GM19397 (cell line): ENCODE results near the gene FBXL16.
"Not testable (repeated sequence)": the region's sequence is repeated elsewhere in the genome, so short reads cannot be mapped to it uniquely, and the experiment has no call there.

Experiments used
- ATAC-seq: cut with Tn5 transposase; IDR thresholded peaks from one replicate; pipeline ENCODE4 v1.9.1; 2021; ENCODE audit warnings: mild to moderate bottlenecking, moderate library complexity; ENCODE audit not compliant: unreplicated experiment

FBXL16 gene, protein sequence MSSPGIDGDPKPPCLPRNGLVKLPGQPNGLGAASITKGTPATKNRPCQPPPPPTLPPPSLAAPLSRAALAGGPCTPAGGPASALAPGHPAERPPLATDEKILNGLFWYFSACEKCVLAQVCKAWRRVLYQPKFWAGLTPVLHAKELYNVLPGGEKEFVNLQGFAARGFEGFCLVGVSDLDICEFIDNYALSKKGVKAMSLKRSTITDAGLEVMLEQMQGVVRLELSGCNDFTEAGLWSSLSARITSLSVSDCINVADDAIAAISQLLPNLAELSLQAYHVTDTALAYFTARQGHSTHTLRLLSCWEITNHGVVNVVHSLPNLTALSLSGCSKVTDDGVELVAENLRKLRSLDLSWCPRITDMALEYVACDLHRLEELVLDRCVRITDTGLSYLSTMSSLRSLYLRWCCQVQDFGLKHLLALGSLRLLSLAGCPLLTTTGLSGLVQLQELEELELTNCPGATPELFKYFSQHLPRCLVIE

DNA sequence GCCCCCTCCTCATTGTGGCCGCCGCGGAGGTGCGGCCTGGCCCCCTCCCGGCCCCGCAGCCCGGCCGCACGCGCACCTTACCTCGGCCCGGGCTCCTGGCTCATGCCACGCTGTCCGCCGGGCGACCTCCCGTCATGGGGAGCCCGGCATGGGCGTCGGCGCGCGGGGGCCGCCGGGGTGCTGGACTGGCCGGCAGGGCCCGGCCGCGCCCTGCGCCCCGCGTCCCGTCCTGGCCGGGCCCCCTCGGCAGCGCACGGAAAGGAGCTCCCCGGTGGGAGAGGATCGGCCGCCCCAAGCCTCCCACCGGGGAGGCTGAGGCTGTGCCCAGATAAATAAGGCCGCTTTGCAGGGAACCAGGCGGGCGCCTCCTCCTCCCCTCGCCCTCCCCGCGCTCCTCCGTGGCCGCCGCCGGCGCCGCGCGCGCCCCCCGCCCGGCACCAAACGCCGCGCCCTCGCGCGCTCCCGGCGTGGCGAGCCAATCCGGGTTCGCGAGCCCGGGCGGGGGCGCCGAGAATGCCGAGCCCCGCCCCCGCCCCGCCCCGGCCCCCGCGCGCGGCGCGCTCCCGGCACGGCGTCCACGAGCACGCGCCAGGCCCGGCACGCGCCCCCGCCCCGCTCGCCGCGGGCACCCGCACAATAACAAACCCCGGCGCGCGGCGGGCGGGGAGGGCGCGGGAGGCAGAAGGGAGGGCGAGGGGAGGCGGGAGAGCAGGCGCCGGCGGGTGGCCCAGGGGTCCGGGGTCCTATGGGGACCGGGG lies at the start of gene FBXL16:
Gene FBXL16 (minus strand): TSS at position 371 of the 758 bp plus-strand sequence. CDS start 8,396 bp downstream, outside the sequence.
- ATAC-seq = no peak

DNA sequence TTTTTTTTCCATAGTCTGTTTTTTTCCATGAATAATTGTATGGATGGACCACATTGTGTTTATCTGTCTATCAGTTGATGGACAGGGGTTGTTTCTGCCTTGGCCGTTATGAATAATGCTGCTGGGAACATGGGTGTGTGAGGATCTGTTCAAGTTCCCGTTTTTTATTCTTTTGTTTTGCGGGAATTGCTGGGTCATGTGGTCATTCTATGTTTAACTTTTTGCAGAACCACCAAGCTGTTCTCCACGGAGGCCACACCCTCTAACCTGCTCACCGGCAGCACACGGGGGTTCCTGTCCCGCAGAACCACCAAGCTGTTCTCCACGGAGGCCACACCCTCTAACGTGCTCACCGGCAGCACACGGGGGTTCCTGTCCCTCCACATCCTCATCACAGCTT lies 49.1 kb upstream of the FBXL16 start:
- ATAC-seq = no peak

DNA sequence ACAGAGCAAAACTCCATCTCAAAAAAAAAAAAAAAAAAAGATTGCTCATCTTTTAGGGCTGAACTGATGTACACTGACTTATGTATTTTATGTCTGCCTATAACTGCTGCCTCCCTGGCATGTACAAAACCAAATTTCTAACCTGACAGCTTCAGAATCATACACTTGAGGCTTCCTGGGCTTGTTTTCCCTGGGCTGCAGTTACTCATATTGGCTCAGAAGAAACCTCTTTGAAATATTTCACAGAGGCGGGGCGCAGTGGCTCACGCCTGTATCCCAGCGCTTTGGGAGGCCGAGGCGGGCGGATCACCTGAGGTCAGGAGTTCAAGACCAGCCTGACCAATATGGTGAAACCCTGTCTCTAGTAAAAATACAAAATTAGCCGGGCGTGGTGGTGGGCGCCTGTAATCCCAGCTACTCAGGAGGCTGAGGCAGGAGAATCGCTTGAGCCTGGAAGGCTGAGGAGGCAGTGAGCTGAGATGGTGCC lies 48.6 kb upstream of the FBXL16 start:
- not testable (repeated sequence) for ATAC-seq

DNA sequence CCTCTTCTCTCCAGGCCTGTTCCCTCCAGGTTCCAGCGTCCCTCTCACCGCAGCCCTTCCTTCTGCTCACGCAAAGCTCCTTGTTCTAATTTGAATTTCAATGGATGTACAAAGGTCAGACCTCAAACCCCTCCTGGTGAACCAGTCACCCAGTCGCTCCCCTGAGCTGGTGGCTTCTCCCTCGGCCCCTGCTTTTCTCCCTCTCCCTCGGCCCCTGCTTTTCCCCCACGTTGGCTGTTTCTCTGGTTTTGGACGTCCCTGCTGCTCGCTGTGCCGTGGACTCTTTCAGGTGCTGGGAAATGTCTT lies 46.4 kb upstream of the FBXL16 start:
- no peak for ATAC-seq

DNA sequence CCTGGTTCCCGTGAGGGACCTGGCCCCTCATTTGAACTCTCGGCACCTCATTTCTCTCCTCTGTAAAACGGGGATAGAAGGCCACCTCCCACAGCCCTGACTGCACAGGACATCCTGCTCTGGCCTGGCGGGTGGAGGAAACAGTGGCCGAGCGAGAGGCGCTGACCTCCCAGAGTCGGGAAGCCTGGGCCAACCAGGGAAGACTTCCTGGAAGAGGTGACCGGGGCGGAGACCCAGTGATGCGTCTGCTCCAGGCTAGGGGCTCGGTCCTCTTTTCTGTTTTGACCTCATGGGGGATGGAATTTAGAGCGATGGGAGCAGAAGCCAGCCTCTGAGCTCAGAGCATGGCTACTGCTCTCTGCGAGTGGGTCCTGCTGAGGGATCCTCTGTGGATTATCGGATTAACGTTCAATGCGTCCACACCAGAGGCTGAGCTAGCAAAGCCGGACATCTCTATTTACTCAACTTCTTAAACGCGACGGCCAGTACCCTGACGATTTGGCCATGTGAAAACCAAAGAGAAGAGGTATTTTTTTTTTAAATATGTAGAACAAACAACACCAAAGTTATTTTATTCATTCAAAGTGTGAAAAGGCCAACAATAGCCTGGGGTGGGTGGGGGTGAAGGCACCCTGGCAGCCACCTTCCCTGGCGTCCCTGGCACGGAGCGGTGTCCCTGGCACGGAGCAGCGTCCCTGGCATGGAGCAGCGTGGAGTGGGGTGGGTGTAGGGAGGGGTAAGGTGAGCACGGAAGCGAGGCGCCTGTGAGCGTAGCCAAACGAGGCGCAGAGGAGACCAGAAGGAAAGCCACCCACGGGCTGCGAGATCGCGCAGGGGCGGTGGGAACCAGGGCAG lies 45.8 kb upstream of the FBXL16 start:
- no peak for ATAC-seq

DNA sequence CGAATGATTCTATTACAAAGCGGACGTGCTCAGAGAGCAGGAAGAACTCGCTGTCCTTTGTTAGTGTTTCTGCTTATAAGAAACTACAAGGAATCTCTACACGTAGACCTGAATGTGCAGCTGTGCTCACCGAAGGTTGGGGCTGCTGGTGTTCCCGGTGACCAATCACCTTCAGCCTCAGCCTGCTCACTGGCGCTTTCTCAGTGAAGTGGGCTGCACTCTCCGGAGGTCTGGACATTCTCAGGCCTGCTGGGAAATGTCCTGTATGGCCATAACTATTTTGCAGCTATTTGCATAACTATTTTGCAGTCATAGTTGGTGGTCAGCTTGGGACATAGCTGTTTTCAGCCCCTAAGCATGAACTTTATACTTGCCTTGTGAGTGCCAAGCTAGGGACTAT lies 44.9 kb upstream of the FBXL16 start:
- ATAC-seq = no peak

DNA sequence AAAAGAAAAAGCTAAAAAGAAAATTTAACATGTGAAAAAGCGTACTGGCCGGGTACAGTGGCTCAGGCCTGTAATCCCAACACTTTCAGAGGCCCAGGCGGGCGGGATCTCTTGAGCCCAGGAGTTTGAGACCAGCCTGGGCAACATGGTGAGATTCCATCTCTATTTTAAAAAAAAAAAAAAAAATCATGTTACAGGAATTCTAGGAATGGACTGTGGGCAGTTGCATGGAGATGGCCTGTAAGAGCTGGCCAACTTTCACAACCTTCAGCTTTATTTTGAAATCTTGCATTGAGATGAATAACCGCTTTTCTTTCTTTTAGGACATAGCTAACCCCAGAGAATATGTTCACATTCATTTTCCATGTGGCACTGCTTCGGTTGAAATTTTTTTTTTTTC lies 43.4 kb upstream of the FBXL16 start:
- no peak for ATAC-seq

DNA sequence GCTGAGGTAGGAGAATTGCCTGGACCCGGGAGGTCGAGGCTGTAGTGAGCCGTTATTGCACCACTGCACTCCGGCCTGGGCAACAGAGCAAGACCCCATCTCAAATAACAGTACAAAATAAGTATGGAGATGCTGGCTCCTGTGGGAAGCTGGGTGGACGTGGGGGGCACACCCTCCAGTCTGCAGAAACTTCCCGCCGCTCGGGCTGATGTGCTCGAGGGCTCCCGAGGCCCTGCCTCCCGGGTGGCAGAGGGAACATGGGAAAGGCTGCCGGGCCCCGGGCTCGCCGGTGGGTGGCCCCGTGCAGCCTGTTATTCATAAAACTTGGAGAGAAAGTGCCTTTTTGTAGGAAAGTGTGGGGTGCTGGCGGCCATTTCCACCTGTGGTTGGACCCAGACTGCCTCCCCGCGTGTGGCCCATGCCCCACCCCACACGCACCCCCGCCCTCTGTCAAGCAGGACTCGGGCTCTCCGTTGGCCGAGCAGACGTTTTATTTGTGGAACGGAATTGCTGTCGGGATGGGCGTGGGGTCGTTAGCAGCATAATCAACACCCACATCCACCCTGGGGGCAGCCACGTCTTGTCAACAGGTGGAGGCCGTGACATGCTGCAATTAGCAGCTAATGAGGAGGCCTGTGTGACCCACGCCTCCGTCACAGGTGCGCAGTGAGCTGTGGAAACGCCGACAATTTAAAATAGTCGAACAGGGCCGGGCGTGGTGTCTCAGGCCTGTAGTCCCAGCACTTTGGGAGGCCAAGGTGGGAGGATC lies 42.6 kb upstream of the FBXL16 start:
- no peak for ATAC-seq

DNA sequence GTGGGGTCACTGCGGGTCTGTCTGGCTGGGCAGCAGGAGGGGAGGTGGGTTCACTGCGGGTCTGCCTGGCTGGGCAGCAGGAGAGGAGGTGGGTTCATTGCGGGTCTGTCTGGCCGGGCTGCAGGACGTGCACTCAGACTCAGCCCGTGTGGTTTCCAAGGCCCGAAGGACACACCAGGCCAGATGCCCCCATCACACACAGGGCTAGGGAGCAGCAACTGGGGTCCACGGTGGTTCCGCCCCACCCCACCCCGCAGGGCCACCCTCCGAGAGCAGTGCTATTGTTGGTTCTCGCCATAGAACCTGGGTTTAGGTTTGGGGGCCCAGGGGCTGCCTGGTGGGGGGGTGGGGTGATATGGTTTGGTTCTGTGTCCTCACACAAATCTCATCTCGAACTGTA lies 41.0 kb upstream of the FBXL16 start:
- no peak for ATAC-seq

DNA sequence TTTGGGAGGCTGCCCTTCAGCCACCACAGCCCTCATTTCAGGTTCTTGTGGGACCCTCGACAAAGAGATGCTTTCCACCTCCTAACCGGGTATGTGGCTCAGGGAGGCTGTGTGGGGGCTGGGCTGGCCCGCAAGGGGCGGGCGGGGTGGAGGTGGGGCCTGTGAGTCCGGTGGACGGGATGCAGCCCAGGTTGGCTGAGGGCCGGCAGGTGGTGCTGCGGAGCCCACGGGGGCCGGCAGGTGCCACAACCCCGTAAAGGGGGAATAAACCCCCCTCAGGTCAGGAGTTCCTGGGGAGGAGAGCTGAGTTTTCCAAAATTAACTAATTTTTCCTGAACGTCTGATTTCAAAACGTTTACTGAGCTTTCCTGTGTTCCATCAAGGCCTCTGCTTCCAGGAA lies 40.1 kb upstream of the FBXL16 start:
- no peak for ATAC-seq

DNA sequence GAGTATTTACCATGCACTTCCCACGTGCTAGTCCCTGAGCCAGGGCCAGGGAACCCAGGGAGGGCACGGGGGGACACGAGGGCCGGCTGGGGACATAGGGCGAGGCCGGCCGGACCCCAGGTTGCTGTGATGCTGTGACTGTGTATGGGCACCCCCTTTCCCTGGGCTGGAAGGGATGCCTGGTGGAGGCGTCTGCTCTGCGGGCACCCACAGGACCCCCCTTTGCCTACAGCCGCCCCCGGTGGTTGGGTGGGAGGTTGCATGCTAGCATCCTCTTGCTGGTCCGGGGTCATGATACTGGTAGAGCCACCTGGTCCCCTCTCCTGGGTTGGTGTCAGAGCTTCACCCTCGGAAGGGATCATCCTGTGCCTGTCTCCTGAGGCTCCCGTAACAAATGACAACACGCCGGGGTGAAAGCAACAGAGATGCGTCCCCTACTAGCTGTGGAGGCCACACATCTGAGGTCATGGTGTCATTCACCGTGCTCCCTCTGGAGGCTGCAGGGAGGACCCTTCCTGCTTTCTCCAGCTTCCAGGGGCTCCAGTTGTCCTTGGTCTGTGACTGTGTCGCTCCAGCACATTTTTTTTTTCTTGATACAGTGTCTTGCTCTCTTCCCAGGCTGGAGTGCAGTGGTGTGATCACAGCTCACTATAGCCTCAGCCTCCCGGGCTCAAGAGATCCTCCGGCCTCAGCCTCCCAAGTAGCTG lies 38.3 kb upstream of the FBXL16 start:
- no peak for ATAC-seq

DNA sequence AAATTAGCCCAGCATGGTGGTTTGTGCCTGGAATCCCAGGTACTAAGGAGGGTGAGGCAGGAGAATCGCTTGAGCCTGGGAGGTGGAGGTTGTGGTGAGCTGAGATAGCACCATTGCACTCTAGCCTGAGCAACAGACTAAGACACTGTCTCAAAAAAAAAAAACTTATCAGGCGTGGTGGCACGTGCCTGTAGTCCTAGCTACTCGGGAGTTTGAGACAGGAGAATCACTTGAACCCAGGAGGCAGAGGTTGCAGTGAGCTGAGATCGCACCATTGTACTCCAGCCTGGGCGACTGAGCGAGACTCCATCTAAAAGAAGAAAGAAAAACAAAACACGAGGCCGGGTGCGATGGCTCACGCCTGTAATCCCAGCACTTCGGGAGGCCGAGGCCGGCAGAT lies 37.3 kb upstream of the FBXL16 start:
- not testable (repeated sequence) for ATAC-seq

DNA sequence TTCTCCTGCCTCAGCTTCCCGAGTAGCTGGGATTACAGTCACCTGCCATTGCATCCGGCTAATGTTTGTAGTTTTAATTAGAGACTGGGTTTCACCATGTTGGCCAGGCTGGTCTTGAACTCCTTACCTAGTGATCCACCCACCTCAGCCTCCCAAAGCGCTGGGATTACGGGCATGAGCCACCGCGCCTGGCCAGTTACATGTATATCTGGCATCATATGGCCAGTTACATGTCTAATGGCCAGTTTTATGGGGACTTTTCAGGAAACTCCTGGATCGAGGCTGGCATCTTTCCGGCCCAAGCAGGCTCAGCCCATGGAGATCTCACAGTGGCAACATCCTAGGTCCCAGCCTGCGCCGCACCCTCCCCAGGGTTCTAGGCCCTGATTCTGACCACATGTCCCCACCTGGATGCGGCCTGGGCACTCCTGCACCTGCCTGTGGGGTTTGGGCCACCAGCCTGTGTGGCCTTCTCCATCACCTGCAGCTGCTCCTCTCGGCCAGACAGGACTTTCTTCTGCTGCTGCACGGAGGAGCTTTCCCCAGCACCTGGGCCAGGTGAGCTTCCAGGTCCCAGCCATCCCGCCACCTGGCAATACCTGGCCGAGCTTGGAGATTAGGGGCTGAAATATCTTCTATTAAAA lies 36.5 kb upstream of the FBXL16 start:
- no peak for ATAC-seq

DNA sequence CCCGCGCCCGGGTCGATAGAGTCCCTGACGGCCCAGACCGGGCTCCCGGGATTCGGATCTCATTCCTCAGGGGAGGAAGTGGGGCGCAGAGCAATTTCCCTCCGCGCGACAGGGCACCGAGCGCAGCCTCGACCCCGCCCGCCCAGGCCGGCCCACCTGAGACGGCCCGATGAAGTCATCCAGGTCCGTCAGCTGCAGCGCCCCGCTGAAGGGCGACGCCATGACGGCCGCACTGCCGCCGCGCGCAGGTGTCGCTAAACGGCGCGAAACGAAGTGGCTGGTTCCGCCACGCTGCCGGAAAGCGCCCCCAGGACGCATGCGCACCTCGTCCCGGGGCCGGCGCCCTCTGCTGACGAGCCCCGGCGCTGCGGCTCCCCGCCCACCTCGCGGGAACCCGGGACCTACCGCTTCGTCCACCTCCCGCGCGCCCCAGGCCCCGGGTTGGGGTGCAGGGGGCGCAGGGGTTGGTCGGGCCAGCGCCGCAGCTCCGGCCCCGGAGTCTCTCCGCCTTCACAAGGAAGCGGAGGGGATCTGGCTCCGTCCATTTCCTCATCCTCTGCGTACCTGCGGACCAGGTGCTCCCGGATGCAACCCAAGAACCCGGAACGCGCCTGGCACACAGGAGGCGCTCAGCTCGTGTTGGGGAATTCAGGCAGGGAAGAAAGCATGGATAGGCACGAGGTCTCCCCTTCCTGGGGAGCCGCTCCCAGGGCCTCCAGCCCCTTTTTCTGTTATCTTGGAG lies 35.3 kb upstream of the FBXL16 start, which contains the start of gene CIAO3:
Gene CIAO3 (minus strand): TSS at position 234 of the 742 bp plus-strand sequence. CDS start 12 bp downstream, at position 222.
- peak; percentile 78 for ATAC-seq

DNA sequence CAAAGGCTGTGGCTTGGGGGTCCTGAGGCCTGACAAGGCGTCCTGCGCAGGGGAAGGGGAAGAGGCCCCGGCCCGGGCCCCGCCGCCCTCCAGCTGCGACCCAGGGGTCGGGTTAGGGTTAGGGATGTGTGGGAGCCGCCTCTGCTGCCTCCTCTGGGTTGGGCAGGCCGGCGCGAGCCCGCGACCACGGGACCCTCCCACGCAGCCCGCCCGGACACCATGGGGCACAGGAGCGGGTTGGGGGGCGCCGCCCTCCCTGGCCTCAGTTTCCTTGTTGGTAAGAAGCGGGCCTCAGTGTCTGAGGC lies 34.8 kb upstream of the FBXL16 start:
- peak; percentile 18 for ATAC-seq

DNA sequence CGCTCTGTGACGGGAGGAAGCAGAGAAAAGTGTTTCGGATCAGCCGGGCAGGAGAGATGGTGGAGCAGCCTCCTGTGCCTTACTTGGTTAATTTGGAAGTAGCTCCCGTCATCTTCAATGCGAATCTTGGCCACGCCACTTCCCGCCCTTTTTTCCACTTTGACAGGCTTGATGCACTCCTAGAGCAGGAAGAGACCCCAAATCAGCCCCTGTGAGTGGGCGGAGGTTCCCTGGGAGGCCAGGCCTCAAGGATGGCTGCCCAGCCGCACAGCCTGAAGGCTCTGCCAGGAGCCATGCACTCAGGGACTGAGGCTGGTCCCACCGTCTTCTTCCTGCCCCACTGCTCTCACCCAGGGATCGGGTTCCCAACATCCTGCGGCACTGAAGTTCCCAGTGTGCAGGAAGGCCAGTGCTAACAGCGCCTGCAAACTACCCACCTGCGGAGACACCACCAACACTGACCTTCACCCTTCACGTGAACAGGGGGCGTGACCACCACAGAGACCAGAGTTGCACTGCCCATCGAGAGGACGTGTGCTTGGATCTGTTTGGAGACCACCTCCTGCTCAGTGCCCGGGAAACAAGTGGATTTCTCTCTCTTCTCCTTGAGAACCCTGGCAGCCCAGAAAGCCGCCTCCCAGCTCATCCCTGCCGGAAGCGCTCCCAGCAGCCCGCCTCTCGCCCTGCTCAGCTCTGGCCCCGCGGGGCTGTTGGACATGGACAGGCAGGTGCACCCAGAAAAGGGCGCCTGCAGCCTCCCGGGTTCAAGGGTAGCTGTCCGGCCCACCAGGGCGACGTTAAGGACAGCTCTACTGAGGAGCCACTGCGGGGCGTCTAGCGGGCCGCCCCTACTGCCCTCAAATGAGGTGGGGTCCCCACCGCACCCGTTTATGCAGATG lies 34.2 kb upstream of the FBXL16 start:
- no peak for ATAC-seq

DNA sequence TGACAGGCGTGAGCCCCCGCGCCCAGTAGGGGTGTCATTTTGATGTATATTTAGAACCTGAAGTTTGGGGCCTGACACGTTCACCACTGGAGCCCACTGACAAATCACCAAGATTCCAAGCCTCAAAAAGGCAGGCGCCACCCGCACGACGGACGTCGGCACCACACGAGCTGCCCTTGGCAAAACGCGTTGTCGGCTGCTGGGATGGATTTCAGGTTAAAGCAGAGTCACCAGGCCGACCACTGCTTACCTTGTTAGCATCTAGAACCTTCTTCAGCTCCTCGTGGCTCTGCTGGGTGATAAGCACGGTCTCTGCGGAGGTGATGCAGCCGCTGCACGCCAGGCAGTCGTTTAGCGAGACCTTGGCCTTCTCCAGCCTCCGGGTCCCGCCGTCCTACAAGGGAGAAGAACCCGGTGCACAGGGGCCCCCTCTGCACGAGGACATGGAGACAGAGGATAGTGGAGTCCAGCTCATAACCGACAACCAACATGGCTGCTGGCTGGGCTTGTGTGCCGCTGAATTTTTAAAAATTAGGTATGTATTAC lies 31.4 kb upstream of the FBXL16 start:
- ATAC-seq = no peak
